K562 (cell line): ENCODE data around the gene POU2F1. TPM values are rescaled to one million over a fixed set of nuclear protein-coding genes. Genes with fewer than 3 reads are reported as not detected.

ENCODE experiments used
- ATAC-seq: fragments of 200-7000 bp; cut with Tn5 transposase; 3 replicates; pipeline ENCODE4 v1.9.1; 2020; ENCODE audit warnings: moderate library complexity
- BruUV-seq: library from RNA; stranded (reverse); fragments of 400-500 nt; replicated peaks from 2 replicates; lab custom pipeline; 2021; lab: Mats Ljungman, UMichigan
- CTCF ChIA-PET: fragments of 300-600 bp; formaldehyde crosslinking; extraction: SDS; loops from one replicate; lab custom pipeline; 2021; ENCODE audit warnings: low intra/inter-chr PET ratio; lab: Yijun Ruan, JAX
- POLR2A ChIA-PET: fragments of 300-600, 350-650 bp; sonication (Branson Sonifier 250); formaldehyde crosslinking; extraction: SDS; loops from one replicate; lab custom pipeline; 2021; ENCODE audit warnings: antibody characterized with exemption, inconsistent platforms; lab: Yijun Ruan, JAX
- DNase-seq, 4 experiments: peaks; one replicate each; pipeline versions ENCODE4 v3.0.0 to v3.0.0-alpha.2; 2011 to 2018; ENCODE audit warnings: low spot score in 3 of 4, mixed read lengths in 3 of 4; ENCODE audit errors: extremely low read depth in 1 of 4
- FAIRE-seq: peaks from 2 replicates; lab custom pipeline; 2011; peaks lifted over from hg19 to GRCh38; lab: Jason Lieb, UNC
- H2AFZ ChIP-seq: 2 replicates; pipeline ENCODE4 v1.6.0; 2011; ENCODE audit warnings: low read depth, low read length, control low read depth, inconsistent platforms
- H3K27ac ChIP-seq: fragments of 200-600 bp; 3 replicates; pipeline ENCODE4 v1.8.0; 2011; ENCODE audit warnings: low read depth, mild to moderate bottlenecking, control low read depth, inconsistent platforms, low read length, moderate library complexity, mixed read lengths; ENCODE audit errors: extremely low read depth
- H3K27me3 ChIP-seq, 2 experiments: fragments of 300-600 bp in 1 of 2; 2 replicates in 1 of 2; 3 replicates in 1 of 2; pipeline versions ENCODE4 v1.6.0 to v1.8.0; 2011; ENCODE audit warnings: inconsistent platforms in 2 of 2, low read length in 2 of 2, mild to moderate bottlenecking in 1 of 2, mixed read lengths in 1 of 2, moderate library complexity in 1 of 2; ENCODE audit not compliant: control insufficient read depth in 2 of 2, insufficient read depth in 2 of 2
- H3K36me3 ChIP-seq: fragments of 300-600 bp; 3 replicates; pipeline ENCODE4 v1.8.0; 2011; ENCODE audit warnings: mild to moderate bottlenecking, low read length, inconsistent platforms; ENCODE audit not compliant: control insufficient read depth, insufficient read depth
- H3K4me1 ChIP-seq, 2 experiments: fragments of 200-600 bp in 1 of 2; replicated peaks in 1 of 2; 2 replicates in 1 of 2; 3 replicates in 1 of 2; pipeline versions ENCODE4 v1.5.1 to v1.8.0; 2011; ENCODE audit warnings: inconsistent platforms in 2 of 2, low read length in 2 of 2, mild to moderate bottlenecking in 1 of 2, mixed read lengths in 1 of 2, moderate library complexity in 1 of 2; ENCODE audit not compliant: control insufficient read depth in 2 of 2, insufficient read depth in 2 of 2
- H3K4me2 ChIP-seq: 2 replicates; pipeline ENCODE4 v1.6.1; 2011; ENCODE audit warnings: low read length, control low read depth, inconsistent platforms, mixed read lengths; ENCODE audit not compliant: insufficient read depth
- H3K4me3 ChIP-seq: fragments of 200-600 bp; sonication (generic), shearing (Covaris generic); 2 replicates; pipeline ENCODE4 v1.5.1; 2016; ENCODE audit warnings: control low read depth, inconsistent platforms
- H3K79me2 ChIP-seq: fragments of 200-600 bp; 3 replicates; pipeline ENCODE4 v1.8.0; 2011; ENCODE audit warnings: low read length, inconsistent platforms; ENCODE audit not compliant: control insufficient read depth, insufficient read depth
- H3K9ac ChIP-seq, 2 experiments: 2 replicates each; pipeline versions ENCODE4 v1.6.0 to v1.6.1; 2011; ENCODE audit warnings: low read depth in 2 of 2, low read length in 2 of 2, control low read depth in 1 of 2, inconsistent platforms in 1 of 2, mild to moderate bottlenecking in 1 of 2, mixed read lengths in 1 of 2; ENCODE audit not compliant: insufficient read depth in 1 of 2
- H3K9me1 ChIP-seq: one replicate; pipeline ENCODE4 v1.6.0; 2011; ENCODE audit warnings: inconsistent platforms, mild to moderate bottlenecking, low read length, moderate library complexity; ENCODE audit not compliant: control insufficient read depth, insufficient read depth
- H3K9me3 ChIP-seq: replicated peaks from 2 replicates; pipeline ENCODE4 v1.5.1; 2011; ENCODE audit warnings: low read depth, low read length, inconsistent platforms; ENCODE audit not compliant: control insufficient read depth, insufficient read depth
- H4K20me1 ChIP-seq: replicated peaks from 2 replicates; pipeline ENCODE4 v1.6.1; 2011; ENCODE audit warnings: low read length, inconsistent platforms, mixed read lengths; ENCODE audit not compliant: control insufficient read depth, insufficient read depth
- CHAMP1 ChIP-seq: fragments of 450-650 bp; IDR thresholded peaks from 2 replicates; pipeline ENCODE4 v1.6.1; 2016; ENCODE audit warnings: mild to moderate bottlenecking
- CREB1 ChIP-seq, 2 experiments: sonication (generic) in 1 of 2; formaldehyde crosslinking in 1 of 2; IDR thresholded peaks; 2 replicates each; pipeline versions ENCODE4 v1.6.1 to v1.8.0; 2012 to 2022; ENCODE audit warnings: inconsistent platforms in 1 of 2, mild to moderate bottlenecking in 1 of 2, missing genetic modification reagents in 1 of 2, moderate library complexity in 1 of 2
- HNRNPUL1 ChIP-seq: fragments of 200-400 bp; formaldehyde crosslinking; IDR thresholded peaks from 2 replicates; pipeline ENCODE4 v1.6.1; 2017; ENCODE audit warnings: low read length
- LEF1 ChIP-seq: fragments of 450-650 bp; IDR thresholded peaks from 2 replicates; pipeline ENCODE4 v1.6.1; 2016; ENCODE audit warnings: mild to moderate bottlenecking
- MECOM ChIP-seq: fragments of 250-450 bp; sonication (Bioruptor Pico); IDR thresholded peaks from 2 replicates; pipeline ENCODE4 v1.8.0; 2022; ENCODE audit warnings: inconsistent platforms
- MXD1 ChIP-seq: fragments of 250-450 bp; sonication (Bioruptor Pico); IDR thresholded peaks from 2 replicates; pipeline ENCODE4 v1.8.0; 2021; ENCODE audit warnings: borderline replicate concordance, mild to moderate bottlenecking, moderate library complexity; ENCODE audit not compliant: poor library complexity, severe bottlenecking
- POU5F1 ChIP-seq: fragments of 150-350 bp; IDR thresholded peaks from 2 replicates; pipeline ENCODE4 v1.6.1; 2014; ENCODE audit warnings: borderline replicate concordance, low read length, low read depth, mild to moderate bottlenecking; ENCODE audit not compliant: partially characterized antibody
- RBFOX2 ChIP-seq: fragments of 200-400 bp; formaldehyde crosslinking; IDR thresholded peaks from 2 replicates; pipeline ENCODE4 v1.6.1; 2017; ENCODE audit warnings: low read depth, mild to moderate bottlenecking, low read length, moderate library complexity
- TAF15 ChIP-seq: fragments of 200-400 bp; formaldehyde crosslinking; IDR thresholded peaks from 2 replicates; pipeline ENCODE4 v1.6.1; 2017; ENCODE audit warnings: mild to moderate bottlenecking, low read depth, low read length, moderate library complexity
- TCF7 ChIP-seq: sonication (generic); IDR thresholded peaks from 2 replicates; pipeline ENCODE4 v1.6.1; 2016; ENCODE audit warnings: antibody characterized with exemption, borderline replicate concordance
- TSC22D4 ChIP-seq: fragments of 450-650 bp; IDR thresholded peaks from 2 replicates; pipeline ENCODE4 v1.6.1; 2016; ENCODE audit warnings: missing genetic modification characterization, missing biosample characterization, control low read depth
- ZBTB2 ChIP-seq: fragments of 450-650 bp; IDR thresholded peaks from 2 replicates; pipeline ENCODE4 v1.6.1; 2016; ENCODE audit warnings: antibody characterized with exemption
- ZKSCAN8 ChIP-seq: fragments of 200-800 bp; sonication (Bioruptor generic); IDR thresholded peaks from 2 replicates; pipeline ENCODE4 v1.6.1; 2016; ENCODE audit warnings: missing genetic modification characterization, missing compliant biosample characterization
- ZNF282 ChIP-seq: sonication (generic); formaldehyde crosslinking; IDR thresholded peaks from 2 replicates; pipeline ENCODE4 v1.8.1; 2023; ENCODE audit warnings: missing genetic modification reagents
- ZNF561 ChIP-seq: fragments of 450-650 bp; formaldehyde crosslinking; conservative IDR thresholded peaks from 2 replicates; pipeline ENCODE4 v1.4.0; 2020; ENCODE audit warnings: mild to moderate bottlenecking, moderate library complexity
- ZNF586 ChIP-seq: fragments of 450-650 bp; formaldehyde crosslinking; conservative IDR thresholded peaks from 2 replicates; pipeline ENCODE4 v1.4.0; 2020; ENCODE audit warnings: mild to moderate bottlenecking, moderate library complexity
- ZNF644 ChIP-seq: fragments of 200-800 bp; sonication (Bioruptor generic); IDR thresholded peaks from 2 replicates; pipeline ENCODE4 v1.6.1; 2016; ENCODE audit warnings: low read depth, missing genetic modification characterization, missing compliant biosample characterization
- WGBS: fragments of 100-300 bp; shearing (Covaris generic); methylation state at CpG from one replicate; pipeline ENCODE4 v1.1.6; 2016; ENCODE audit warnings: low coverage, mixed read lengths; ENCODE audit not compliant: insufficient coverage; ENCODE audit errors: missing lambda C conversion rate; 5-methylcytosine and 5-hydroxymethylcytosine counted together
- in situ Hi-C: fragments of 300-500 bp; cut with MboI; formaldehyde crosslinking; loops from 4 replicates; pipeline ENCODE4 v1.15.0; 2018; ENCODE audit warnings: inconsistent platforms, mixed read lengths
- intact Hi-C: fragments of 100-400 bp; cut with micrococcal nuclease; formaldehyde crosslinking; loops from 2 replicates; pipeline ENCODE4 v1.14.2; 2022
- polyA plus RNA-seq, 8 experiments: library from polyadenylated mRNA; depleted of rRNA in 4 of 8; stranded (reverse) in 5 of 8; unstranded in 3 of 8; fragments of >200 nt; fragmentation: Nextera tagmentation in 2 of 8; fragmentation: Illumina TruSeq in 1 of 8; extraction: Ambion mirVana in 2 of 8; extraction: Trizol in 1 of 8; gene quantifications; 2 replicates each; pipeline versions ENCODE4 v1.2.1 to v1.2.3, GENCODE V29; 2011 to 2014; ENCODE audit warnings: inconsistent platforms in 1 of 8, missing spikeins in 1 of 8
- total RNA-seq, 7 experiments: library from RNA; depleted of rRNA in 6 of 7; stranded (reverse); fragments of >200 nt in 6 of 7; fragmentation: Illumina TruSeq in 2 of 7; extraction: Trizol in 2 of 7; gene quantifications; 2 replicates each; pipeline versions ENCODE4 v1.2.1 to v1.2.3, GENCODE V29; 2011 to 2021; ENCODE audit warnings: low replicate concordance in 1 of 7

Gene POU2F1
- total and polyA plus RNA-seq, 9 of the 15 experiments (the other 6 are each of a cell fraction or from before 2014, with no cell fraction given): 2.6 to 22.3 (median 8.8) TPM

- ChIA-PET CTCF (no interaction called here), POLR2A (interaction anchor here (0.7 to 2.2 kb wide), 2 partner anchors 9 to 16 kb away, joined by 6 to 7 read pairs; no protein-coding TSS in a partner anchor)
- no peak for DNase-seq
Observed at GRCh38 chr1:167263344-167263743, 42.7 kb downstream of the POU2F1 start.

More at GRCh38 chr1:167263344-167263743, 42.7 kb downstream of the POU2F1 start:
- no peak overlapping the region for H3K9ac ChIP-seq
- in situ Hi-C loops (no loop called here), intact Hi-C loops (no loop called here)
- H3K4me1 ChIP-seq: peaks cover 0 to 2% of the 10 kb centered on the region in 2 experiments; a peak in 2 of 5 replicates
- FAIRE-seq: no peak
- no peak overlapping the region for H3K4me3 ChIP-seq
- 86% methylated on average over 8 of the region's 8 CpGs for WGBS
- no peak for ATAC-seq
- no peak for TF ChIP-seq RBFOX2
- TF ChIP-seq TCF7: no peak
- no peak for TF ChIP-seq ZKSCAN8 (CRISPR knock-in tag)
- no peak for TF ChIP-seq MECOM (CRISPR knock-in tag)
- no peak for TF ChIP-seq ZNF586 (CRISPR knock-in tag)
- no peak for TF ChIP-seq ZNF644
- no peak for TF ChIP-seq POU5F1
- TF ChIP-seq MXD1 (CRISPR knock-in tag): no peak
- no peak for TF ChIP-seq ZNF561 (CRISPR knock-in tag)
- no peak for TF ChIP-seq LEF1
- no peak for TF ChIP-seq HNRNPUL1
- TF ChIP-seq CHAMP1: no peak
- TF ChIP-seq ZNF282 (CRISPR knock-in tag): no peak
- no peak for TF ChIP-seq TSC22D4 (tag)
- TF ChIP-seq CREB1 (IDR thresholded peaks at IDR 0.05): no peak
- TF ChIP-seq CREB1 (CRISPR knock-in tag; IDR thresholded peaks at IDR 0.05): no peak
- TF ChIP-seq ZBTB2: no peak
- no peak for TF ChIP-seq TAF15
- BruUV-seq: no TSS peak
- peaks cover 63% of the 10 kb centered on the region for H3K79me2 ChIP-seq
- no peaks in the 10 kb centered on the region for H3K9me3 ChIP-seq
- no peak overlapping the region for H3K4me2 ChIP-seq
- H3K27ac ChIP-seq: no peak overlapping the region
- H3K27me3 ChIP-seq: no peaks in the 10 kb centered on the region
- no peaks in the 10 kb centered on the region for H3K36me3 ChIP-seq
- H2AFZ ChIP-seq: no peak overlapping the region
- H3K9me1 ChIP-seq: no peaks in the 10 kb centered on the region
- H4K20me1 ChIP-seq: peaks cover 5% of the 10 kb centered on the region; the same call in 1 of the 2 replicates
